ENCODE results near the gene SIRT2.
"Not testable (repeated sequence)": the region's sequence is repeated elsewhere in the genome, so short reads cannot be mapped to it uniquely, and the experiment has no call there.

Gene SIRT2

DNA sequence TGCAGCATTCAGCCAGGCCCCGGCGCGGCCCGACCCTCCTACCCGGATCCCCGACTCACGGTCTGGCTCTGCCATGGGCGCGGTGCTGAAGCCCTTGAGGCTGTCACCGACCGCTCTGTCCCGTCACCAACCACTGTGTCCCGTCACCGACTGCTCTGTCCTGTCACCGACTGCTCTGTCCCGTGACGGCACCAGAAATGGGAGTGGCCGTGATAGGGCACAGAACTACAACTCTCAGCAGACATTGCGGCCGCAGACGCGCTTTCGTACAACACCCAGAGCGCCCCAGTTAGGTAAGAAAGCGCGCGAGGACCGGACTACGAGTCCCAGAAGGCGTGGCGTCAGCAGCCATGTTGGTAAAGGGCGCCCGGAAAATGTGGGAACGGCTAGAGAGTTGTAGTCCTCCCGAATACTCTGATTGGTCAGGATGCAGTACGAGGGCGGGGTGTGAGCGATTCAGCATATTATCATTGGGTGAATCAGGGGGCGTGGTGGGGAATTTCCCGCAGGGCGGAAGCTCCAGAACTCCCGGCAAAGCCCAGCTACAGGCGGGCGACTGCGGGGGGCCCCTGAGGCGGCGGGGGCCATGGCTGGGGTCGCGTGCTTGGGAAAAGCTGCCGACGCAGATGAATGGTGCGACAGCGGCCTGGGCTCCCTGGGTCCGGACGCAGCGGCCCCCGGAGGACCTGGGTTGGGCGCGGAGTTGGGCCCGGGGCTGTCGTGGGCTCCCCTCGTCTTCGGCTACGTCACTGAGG is at the start of gene SIRT2, which contains the start of gene NFKBIB:
TSS of gene SIRT2 (minus strand) at position 172 of the 755 bp plus-strand sequence. CDS start at position 75, 97 bp downstream.
TSS of gene NFKBIB (plus strand) at position 523 of the 755 bp plus-strand sequence. CDS start at position 587, 64 bp downstream.
- peak; percentile 100 for DNase-seq

DNA sequence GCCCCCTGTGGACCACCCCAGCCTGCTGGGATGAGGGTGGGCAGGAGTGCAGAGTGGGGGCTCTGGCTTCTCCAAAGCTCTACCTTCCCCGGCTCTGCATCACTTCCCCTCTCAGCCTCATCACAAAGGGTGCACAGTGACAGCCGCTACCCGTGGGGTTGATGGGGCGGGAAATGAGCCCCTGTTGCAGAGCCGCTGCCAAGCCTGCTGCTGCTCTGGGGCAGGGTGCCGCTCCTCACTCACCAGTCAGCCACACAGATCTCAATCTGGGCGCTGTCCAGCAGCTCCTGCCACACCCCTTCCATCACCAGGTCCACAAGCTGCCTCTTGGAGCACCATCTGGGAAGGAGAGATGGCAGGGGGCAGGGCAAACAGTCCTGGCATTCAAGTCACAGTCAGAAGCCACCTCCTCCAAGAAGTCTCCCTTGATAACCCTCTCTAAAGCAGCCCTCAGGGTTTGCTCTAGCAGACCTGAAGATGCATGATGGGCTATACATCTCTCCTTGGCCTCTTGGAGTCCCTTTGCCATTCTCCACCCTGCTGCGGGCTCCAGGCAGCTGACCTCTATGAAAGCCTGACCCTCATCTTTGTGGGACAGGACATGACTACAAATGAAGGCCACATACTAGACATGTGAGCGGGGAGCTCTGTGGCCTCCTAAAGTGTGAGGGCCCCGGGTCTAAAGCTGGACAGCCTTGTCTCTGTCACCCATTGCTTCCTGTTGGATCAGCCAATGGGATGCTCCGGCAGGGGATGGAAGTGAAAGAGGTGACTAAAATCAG is 47.0 kb upstream of the SIRT2 start:
- DNase-seq = peak; percentile 22

DNA sequence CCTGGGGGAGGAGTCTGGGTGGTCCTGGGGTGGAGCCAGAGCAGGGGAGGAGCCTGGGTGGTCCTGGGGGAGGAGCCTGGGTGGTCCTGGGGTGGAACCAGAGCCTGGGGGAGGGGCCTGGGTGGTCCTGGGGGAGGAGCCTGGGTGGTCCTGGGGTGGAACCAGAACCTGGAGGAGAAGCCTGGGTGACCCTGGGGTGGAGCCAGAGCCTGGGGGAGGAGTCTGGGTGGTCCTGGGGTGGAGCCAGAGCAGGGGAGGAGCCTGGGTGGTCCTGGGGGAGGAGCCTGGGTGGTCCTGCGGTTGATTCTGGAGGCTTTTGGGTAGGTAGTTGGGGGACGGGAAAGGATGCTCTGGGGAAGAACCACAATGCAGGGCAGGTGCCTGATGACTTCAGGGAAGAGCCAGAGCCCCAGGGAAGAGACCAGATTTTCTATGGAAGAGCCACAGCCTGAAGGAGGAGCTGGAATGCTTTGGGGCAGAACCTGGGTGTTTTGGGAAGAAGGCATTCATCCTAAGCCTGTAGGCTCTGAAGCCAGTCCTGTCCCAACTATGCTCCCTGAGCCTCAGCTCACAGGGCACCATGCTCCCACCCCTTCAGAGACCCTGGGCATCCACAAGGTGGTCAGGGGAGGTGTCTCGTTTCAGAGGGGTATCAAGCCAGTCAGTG is 46.3 kb upstream of the SIRT2 start:
- DNase-seq = no peak

DNA sequence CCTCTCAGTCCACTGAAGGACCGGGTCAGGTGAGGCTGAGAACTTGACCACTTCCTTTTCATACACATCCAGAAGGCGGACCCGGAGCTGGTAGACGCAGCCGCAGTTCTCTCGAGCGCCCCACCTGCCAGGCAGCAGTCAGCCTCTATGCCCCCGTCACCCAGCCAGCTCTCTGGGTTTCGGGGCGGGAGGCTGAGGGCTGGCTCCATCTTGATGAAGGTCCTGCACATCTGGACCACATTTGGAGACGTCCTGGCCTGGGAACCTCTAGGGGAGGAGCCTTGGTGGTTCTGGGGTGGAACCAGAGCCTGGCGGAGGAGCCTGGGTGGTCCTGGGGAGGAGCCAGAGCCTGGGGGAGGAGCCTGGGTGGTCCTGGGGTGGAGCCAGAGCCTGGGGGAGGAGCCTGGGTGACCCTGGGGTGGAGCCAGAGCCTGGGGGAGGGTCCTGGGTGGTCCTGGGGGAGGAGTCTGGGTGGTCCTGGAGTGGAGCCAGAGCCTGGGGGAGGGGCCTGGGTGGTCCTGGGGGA is 45.6 kb upstream of the SIRT2 start:
- no peak for DNase-seq

DNA sequence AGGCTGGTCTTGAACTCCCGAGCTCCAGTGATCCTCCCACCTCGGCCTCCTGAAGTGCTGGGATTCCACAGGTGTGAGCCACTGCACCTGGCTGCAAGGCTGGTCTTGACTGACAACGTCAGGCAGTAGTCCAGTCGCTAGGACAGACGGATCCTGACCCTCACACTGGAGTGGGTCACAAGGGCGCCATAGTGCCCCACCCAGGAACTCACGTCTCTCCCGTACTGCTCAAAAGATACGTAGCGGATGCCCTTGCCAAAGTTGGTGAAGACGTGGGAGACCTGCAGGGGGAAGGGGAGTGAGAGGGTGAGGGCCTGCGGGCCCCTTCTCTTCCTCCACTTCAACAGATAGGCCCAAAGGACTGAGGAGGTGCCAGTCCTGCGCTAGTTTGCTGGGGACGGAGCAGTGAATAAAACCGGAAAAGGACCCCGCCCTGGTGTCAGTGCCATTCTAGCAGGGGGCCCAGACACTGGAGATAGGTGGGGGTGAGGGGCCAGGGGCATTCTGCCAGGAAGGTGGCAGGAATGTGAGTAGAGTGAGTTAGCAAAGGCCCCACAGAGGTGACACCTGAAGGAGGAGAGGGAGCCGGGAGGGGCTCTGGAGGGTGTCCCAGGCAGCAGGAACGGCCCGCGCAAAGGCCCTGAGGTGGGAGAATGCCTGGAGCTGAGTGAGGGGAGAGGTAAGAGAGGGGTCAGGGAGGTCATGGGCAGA is 43.2 kb upstream of the SIRT2 start:
- no peak for DNase-seq

DNA sequence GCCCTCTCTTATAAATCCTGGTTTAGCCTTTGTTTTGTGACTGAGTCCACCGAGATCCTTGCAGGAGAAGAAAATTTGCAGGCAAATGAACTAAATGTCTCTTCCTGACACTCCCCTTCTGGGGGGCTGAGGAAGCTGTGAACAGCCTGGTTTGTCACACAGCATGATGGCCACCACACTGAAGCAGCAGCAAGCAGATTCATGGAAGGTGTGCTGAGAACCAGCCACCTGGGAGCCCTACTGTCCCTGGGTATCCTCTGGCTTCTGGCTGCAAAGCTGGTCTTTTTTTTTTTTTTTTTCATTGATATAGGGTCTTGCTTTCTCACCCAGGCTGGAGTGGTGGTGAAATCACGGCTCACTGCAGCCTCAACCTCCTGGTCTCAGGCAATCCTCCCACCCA is 42.6 kb upstream of the SIRT2 start:
- no peak for DNase-seq

DNA sequence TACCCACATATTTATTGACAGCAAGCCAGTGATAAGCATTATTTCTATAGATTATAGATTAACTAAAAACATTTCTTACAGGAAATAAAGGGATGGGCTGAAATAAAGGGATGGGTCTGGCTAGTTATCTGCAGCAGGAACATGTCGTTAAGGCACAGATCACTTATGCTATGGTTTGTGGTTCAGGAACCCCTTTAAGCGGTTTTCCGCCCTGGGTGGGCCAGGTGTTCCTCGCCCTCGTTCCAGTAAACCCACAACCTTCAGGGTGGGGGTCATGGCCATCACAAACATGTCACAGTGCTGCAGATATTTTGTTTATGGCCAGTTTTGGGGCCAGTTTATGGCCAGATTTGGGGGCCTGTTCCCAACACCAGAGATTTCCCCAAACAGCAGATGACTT is 42.0 kb upstream of the SIRT2 start:
- not testable (repeated sequence) for DNase-seq

DNA sequence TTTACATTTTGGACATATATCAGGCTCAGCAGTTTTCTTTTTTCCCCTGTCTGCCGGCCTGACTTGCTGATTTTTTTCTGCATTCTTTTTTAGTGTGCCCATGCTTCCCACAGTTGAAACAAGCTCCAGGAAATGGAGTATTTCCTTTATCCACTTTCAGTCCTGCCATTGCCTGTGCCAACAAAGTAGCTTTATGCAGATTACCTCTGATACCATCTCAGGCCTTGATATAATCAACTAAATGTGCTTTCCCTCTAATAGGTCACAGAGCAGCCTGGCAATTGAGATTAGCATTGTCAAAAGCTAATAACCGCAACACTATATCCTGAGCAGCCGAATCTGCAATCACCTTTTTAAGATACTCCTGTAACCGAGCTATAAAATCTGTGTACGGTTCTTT is 40.5 kb upstream of the SIRT2 start:
- DNase-seq = no peak

DNA sequence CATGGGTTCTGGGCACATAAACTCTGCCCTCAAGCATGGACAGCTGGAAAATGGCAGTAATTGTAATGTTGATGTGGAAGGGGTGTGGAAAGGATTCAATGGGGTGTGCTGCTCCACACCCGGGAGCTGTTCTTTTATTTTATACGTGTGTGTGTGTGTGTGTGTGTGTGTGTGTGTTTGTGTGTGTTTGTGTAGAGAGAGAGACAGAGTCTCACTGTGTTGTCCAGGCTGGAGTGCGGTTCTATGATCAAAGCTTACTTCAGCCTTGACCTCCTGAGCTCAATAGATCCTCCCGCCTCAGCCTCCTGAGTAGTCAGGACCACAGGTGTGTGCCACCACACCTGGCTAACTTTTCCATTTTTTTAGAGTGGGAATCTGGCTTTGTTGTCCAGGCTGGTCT is 34.1 kb upstream of the SIRT2 start:
- DNase-seq = no peak

DNA sequence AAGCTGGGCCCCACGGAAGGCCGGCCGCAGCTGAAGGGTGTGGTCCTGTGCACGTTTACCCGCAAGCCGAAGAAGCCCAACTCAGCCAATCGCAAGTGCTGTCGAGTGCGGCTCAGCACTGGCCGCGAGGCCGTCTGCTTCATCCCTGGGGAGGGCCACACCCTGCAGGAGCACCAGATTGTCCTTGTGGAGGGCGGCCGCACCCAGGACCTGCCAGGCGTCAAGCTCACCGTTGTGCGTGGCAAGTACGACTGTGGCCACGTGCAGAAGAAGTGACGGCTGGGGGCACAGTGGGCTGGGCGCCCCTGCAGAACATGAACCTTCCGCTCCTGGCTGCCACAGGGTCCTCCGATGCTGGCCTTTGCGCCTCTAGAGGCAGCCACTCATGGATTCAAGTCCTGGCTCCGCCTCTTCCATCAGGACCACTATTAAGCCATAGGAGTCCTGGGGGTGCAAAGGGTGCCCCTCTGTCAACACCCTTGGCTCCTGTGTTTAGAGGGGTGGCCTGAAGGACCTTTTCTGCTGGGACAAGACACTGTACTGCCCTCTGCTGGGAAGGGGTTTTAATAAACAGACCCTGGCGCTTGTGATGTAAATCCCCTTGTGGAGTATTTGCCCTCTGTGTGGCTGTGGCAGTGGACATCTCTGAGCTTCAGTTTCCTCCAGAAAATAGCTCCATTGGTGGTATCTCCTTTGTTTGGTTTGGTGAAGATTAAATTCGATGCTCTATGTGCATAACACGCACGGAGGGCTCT is 33.2 kb upstream of the SIRT2 start:
- DNase-seq = peak; percentile 79

DNA sequence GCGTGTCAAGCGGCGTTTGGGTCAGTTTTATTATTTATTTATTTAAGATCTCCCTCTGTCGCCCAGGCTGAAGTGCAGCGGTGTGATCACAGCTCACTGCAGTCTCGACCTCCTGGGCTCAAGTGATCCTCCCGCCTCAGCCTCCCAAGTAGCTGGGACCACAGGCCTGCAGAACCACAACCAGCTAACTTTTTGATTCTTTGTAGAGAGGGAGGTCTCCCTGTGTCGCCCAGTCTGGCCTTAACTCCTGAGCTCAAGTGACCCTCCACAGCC is 32.0 kb upstream of the SIRT2 start:
- no peak for DNase-seq

DNA sequence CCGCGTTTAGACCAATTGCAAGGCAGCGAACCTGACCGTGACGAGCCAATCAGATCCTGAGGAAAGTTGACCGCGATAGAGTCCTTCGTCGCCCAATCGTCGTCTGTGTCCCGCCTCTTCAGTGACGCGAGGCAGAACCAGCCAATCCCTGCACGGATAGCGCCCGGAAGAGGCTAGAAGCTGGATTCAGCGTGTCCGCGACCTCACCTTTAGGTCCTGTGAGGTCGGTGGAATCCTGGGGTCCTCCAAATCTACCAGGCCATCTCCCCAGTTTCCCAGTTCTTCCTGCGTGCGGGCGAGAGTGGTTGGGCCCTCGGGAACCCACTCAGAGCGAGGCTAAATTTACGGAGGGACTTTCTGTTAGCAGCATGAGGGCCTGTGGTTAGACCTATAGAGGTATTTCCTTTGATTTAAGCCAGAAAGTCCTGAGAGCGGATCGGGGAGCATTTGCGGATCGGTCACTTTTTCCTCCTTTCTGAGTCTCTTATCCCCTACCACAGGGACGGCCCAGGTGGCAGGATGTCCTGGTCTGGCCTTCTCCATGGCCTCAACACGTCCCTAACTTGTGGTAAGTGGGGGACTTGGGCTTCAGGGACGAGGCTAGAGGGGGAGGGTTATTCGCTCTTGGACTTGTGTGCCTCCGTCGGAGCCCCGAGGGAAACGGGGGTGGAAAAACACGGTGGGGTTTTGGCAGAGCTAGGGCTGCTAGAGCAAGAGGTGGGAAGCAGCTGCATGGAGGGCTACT is 31.5 kb upstream of the SIRT2 start, which contains the start of gene MRPS12:
TSS of gene MRPS12 (plus strand) at position 169 of the 745 bp plus-strand sequence. CDS start at position 520, 351 bp downstream.
- DNase-seq = peak; percentile 100

DNA sequence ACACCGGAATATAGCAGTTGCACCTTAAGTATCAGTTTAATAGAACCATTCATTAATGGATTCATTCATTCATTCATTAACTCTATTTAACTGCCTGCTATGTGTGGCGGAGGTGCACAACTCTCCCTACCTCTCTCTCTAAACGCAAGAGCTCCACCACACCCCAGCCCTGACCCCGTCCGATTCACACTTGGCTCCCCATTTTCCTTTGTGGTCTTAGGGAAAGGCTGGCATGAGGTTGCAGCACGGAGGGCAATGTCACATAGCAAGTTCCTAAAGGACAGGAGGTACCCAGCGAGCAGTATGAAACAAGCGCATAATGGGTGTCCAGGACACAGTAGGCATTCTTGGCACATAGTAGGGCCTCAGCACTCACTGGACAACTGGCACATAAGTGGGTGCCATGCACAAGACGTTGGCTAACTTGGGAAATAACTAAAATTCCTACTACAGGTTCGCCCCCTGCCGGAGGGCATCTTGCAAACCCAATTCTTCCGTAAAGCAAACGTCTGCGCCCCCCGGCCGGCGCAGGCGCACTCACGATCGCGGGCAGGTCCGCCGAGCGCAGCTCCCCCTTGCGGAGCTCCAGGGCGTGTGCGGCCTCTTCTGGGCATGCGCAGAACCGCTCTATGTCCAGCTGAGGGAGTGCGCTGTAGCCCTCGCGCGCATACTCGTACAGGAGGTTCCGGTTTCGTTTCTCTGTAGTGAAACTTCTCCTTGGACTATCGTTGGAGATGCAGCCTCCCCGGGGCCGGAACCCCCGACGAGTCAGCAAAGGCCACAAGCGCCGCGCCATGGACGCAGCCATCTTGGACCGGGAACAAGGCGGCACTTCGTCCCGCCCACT is 30.7 kb upstream of the SIRT2 start, which contains the start of gene SARS2:
TSS of gene SARS2 (minus strand) at position 835 of the 847 bp plus-strand sequence. CDS start at position 808, 27 bp downstream.
- DNase-seq = peak; percentile 97

DNA sequence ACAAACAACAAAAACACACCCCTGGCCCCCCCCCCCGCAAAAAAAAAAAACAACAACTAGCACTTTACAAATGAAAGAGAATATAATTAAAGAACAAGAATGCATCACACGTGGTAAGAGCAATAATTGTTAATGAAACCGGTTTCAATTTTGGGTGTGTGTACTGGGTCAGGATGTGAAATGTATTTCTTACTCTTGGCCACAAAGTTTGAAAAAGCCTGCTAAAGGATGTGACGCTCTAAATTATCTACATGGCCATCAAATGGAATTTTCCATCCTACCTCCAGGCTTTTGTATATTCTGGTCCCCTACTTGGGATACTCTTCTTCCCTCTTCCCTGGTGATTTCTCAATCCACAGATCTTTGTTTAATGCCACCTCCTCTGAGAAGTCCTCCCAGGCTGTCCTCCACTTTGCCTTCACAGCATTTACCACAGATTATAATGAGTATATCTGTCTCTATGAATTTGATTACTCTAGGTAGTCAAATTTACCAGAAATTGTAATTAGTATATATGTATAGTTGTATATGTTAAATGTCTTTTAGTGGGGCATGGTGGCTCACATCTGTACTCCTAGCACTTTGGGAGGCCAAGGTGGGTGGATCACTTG is 29.1 kb upstream of the SIRT2 start:
- no peak for DNase-seq

DNA sequence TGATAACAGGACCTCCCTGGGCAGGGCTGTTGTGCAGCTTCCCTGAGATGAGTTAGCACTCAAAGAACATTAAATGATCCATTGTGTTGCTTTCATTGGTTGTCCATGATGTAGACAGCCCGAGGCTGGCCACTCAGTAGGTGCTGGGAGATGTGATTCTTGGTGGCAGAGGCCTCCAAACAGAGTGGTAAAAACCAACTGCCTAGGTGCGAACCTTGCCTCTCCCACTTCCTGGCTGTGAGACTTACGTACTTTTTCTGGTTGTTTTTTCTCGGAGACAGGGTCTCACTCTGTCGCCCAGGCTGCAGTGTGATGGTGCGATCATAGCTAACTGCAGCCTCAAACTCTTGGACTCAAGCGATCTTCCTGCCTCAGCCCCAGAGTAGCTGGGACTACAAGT is 25.0 kb upstream of the SIRT2 start:
- DNase-seq = no peak

DNA sequence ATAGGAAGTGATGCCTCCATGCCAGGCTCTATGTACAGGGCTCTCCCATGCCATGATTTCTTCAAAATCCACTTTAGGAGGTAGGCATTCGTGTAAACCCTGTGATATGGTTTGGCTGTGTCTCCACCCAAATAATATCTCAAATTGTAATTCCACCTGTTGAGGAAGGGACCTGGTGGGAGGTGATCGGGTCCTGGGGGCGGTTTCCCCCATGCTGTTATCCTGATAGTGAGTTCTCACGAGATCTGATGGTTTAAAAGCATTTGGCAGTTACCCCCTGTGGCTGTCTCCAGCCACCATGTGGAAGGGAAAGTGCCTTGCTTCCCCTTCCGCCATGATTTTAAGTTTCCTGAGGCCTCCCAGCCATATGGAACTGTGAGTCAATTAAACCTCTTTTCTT is 23.1 kb upstream of the SIRT2 start:
- DNase-seq = no peak

DNA sequence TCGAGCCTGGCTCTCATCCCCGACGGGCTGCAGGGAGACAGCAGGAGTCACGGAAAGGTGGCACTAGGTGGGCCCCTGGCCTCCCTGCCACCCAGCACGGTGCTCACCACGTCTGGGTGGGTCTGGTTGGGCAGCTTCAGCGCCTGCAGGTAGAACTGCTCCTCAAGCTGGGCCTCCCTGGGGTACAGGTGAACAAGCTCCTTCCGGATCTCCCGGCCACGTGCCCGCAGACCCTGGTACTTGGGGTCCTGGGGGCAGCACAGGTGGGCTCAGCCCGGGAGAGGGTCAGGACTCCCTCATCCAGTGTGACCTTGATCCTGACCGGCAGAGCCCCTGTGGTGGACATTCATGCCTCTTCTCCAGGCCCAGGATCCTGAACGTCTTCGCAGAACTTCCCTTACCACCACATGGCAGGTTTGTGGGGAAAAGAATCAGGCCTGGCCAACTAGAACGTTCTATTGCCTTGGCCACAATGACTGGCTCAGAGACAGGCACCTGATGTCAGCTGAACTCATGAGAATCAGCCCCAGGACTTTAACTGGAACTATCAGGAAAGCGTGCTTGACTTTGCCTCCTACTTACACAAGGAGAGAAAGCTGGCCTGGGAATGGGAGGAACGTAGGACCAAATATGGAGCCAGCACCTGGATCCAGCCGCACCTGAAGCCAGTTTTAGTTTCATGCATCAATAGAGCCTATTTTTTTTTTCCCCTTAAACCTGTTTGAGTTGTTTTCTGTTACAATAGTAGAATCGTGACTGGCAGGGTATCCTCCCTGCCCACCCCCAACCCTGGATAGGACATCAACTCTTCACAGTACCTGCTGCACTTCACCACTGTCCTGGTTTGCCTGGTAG is 22.2 kb upstream of the SIRT2 start:
- no peak for DNase-seq

DNA sequence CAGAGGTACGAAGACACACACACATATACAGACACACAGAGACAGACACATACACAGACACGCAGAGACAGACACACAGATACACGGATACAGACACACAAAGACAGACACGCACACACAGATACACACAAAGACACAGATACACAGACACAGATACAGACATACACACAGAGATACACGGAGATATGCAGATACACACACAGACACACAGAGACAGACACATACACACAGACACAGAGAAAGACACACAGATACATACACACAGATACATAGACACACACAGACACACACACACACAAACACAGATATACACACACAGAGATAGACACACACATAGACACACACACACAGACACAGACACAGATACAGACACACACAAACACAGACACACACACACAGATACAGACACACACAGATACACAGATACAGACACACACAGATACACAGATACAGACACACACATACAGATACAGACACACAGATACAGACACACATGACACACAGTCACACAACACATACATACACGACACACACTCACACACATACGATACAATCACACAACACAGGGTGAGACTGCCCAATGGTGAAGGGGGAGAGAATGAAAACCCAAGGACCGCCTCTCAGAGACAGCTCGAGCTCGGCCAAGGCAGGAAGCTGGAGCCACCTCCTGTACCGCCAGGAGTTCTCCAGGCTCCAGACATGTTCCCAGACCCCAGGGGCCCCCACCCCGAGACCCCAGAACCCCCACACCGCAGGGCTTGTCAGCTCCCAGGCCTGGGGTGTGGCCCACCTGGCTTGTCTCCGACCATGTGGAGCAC is 21.4 kb upstream of the SIRT2 start:
- DNase-seq = no peak

Measured in hematopoietic multipotent progenitor cell treated with erythropoietin and hydrocortisone succinate and interleukin-3 and kit ligand, for 4 days (in vitro differentiated cells).